AML-193 (cell line): ENCODE measurements around the gene RBM23.
"Not testable (repeated sequence)": the region's sequence is repeated elsewhere in the genome, so short reads cannot be mapped to it uniquely, and the experiment has no call there.

Experiments used
- DNase-seq, 2 experiments: peaks; one replicate each; lab custom pipeline; 2025; lab: John Stamatoyannopoulos, UW

The RBM23 gene

DNA sequence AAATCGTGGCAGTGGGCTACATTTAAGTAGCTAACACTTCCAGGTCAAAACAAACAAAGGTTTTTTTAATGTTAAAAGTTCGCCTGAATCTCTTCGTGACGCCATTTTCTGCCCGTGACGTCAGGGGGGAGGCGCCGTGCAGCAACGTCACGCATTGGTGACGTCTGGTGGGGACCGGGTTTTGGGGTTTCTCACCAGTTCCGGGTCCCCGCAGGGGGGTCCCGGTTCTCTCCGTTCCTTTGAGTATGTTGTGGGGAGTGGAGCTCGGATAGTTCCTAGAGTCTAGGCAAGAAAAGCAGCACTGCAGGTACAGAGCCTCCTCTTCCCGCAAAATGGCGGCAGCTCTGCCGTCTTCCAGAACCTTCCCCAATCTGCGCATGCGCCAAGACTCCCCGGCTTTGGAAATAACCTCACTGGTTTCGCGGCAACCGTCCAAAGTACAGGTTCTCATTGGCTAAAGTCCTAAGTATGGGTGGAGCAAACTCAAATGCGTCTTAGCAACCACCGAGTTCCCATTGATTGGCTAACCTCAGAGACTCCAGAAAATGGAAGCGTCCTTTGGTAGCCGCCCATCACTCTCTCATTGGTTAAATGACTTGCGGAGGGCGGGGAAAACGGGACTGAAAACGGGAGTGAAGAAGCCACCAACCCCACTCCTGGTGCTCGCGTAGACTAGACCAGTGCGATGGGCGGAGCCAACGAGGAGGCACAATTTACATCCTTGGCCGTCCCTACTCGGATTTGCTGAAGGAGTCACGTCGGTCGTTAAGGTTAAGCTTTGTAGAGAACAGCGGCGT, at the start of gene RBM23:
TSS of gene RBM23 (minus strand) at position 346 of the 797 bp plus-strand sequence.
- peak; percentile 100 for DNase-seq

DNA sequence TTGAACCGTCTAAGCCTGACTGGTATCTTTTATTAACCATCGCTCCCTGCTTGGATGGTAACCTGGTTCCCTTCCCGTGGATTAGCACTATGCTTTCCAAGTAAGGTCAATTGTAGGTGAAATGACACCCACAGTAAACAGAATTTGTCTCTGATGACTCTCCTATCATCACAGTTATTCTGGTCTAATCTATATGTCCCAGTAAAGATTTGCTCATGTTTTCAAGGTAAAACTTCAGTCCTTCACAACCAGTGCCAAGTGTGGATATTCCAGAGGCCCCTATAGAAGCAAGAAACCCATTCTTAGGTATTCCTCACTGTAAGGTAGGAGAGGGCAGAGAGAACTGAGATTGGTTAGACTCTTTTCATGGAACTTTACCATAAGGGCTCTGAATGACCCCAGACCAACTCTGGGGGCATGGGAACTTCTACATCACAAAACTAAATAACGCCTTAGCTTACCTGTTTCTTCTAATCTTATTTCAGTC, 47.9 kb upstream of the RBM23 start:
- no peak for DNase-seq

- not testable (repeated sequence) for DNase-seq
Observed at GRCh38 chr14:22965916-22966782, 47.2 kb upstream of the RBM23 start.

- DNase-seq: no peak
Observed at GRCh38 chr14:22962061-22962676, 43.2 kb upstream of the RBM23 start.

DNA sequence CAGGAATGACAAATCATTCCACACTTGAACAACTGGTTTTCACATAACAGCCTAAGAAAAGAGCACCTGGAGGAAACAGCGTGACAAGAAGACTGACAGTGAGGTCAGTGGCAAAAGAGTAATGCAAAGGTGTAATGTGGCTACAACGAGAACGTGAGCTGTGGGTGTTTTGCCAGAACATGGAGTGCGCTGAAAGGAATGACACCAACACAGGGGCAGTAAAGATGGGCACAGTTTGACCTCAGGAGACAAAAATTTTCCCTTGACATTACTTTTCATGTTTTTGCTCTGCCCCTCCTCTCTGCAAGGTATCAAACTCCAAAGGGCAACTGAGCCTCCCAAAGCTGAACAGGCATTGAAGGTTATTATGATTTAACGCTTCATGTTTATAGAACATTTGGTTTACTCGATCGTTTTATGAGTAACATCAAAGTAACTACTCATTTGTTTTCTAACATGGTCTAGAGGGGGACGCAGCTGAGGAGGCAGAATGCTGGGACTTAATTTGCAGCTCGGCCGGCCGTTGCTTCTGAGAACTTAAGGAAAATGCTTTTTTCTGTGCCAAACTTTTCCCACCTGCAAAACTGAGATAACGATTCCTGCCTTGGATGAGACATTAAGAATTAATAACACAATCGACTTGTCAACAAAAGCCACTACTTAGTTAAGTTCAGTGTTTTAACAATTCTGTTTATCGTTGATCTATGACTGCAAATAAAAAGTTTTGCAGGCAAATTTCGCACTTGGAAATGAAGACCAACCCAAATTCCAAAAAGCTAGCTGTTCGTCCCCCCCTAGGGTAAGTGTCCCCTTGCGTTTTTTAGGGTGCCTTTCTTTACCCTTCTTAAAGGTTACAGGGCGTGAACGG, 37.0 kb upstream of the RBM23 start:
- no peak for DNase-seq

GRCh38 chr14:22952418-22952817, 33.5 kb upstream of the RBM23 start:
- DNase-seq: no peak

GRCh38 chr14:22951795-22952194, 32.8 kb upstream of the RBM23 start:
- peak; percentile 71 for DNase-seq

- DNase-seq: no peak
Observed at GRCh38 chr14:22945642-22946041, 26.7 kb upstream of the RBM23 start.

DNA sequence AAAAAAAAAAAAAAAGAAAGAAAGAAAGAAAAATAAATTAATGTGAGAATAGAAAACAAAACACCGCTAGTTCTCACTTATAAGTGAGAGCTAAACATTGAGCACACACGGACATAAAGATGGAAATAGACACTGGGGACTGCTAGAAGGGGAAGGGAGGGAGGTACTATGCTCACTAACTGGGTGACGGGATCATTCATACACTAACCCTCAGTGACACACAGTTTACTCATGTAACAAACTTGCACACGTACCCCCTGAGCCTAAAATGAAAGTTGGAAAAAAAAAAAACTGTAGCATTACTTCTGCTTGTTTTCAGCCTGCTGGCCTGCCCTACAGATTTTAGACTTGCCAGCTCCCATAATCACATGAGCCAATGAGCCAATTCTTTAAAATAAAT, 20.7 kb upstream of the RBM23 start:
- no peak for DNase-seq

- DNase-seq: no peak
Observed at GRCh38 chr14:22935156-22935555, 16.2 kb upstream of the RBM23 start.

GRCh38 chr14:22932146-22932545, 13.2 kb upstream of the RBM23 start:
- no peak for DNase-seq

DNA sequence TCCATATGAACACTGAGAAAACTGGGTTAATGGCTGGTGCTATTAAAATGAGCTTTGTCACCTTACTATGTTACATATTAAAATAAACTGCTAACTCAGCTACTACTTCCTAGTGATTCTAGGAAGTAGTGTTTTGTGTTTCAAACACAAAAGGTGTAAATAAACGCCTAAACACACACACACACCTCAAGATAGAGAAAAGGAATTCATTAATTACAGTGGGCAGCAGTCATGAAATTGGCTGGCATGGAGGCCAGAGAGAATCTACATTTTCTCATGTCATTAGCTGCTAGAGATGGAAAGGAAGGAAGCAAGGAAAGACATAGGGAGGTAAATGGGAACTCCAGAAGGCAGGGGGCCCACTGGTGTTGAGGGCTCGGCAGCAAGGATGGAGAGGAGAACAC, 11.0 kb upstream of the RBM23 start:
- DNase-seq: no peak

- DNase-seq: peak; percentile 99
Observed at GRCh38 chr14:22929104-22929960, 10.4 kb upstream of the RBM23 start, which contains the start of gene PRMT5. Gene PRMT5 (minus strand): TSS chr14:22929376. CDS start chr14:22929361, 15 bp downstream.

DNA sequence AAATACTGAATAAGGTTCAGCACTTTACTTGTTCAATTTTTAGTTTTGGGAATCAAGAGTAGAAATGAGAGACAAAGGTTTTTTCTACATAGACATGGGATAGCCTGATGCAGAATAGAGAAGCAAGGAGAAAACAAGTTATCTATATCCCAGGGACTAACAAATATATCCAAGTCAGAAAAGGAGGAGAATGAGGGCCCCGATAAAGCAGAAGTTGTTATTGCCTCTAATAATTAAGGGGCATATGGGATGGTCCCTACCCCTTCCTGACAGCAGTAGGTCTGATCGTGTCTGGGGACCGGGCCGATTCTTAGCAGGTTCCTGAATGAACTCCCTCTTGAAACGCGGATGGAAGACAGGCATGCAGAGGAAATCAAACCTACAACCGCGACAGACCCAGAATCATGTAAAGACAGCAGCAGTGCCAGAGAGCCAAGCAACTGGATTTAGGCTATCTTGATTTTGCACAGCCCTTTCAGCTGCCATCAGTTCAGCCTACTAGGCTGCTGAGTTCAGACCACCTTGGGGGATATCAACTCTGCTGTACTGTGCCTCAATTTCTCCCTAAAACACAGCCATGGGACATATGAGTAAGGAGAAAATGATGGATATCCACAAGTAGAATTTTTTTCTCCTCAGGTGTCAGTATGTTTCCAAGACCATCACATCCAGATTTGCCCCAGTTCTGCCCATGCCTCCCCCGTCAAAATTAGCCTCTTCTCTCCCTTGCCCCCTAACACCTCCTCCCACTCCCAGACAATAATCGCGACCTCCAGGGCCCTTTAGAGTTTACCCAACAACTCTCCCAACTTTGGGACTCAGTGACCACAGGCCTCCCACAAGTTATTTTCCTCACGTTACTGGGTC, 9.5 kb upstream of the RBM23 start:
- no peak for DNase-seq

DNA sequence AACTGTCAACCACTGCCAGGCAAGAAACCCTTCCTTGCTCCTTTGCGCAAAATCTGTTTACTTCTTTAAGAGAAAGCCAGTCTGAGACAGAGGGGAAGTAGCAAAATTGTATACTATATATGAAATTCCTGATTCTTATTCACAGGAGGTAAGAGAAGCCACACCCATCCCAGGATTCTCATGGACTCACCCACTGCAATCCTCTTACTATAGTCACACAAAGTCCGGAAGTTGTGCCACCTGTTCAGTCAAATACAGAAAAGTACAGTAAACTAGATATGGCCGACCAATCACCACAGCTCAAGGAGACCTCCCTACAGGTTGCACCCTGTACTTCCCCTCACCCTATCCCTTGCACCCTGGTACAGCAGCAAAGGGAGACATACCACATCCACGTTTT, 7.4 kb upstream of the RBM23 start:
- DNase-seq: no peak

GRCh38 chr14:22925513-22925912, 6.6 kb upstream of the RBM23 start:
- no peak for DNase-seq

GRCh38 chr14:22923746-22924145, 4.8 kb upstream of the RBM23 start:
- no peak for DNase-seq

- no peak for DNase-seq
Observed at GRCh38 chr14:22922294-22922693, 3.3 kb upstream of the RBM23 start.

GRCh38 chr14:22920697-22921096, 1.7 kb upstream of the RBM23 start:
- no peak for DNase-seq

DNA sequence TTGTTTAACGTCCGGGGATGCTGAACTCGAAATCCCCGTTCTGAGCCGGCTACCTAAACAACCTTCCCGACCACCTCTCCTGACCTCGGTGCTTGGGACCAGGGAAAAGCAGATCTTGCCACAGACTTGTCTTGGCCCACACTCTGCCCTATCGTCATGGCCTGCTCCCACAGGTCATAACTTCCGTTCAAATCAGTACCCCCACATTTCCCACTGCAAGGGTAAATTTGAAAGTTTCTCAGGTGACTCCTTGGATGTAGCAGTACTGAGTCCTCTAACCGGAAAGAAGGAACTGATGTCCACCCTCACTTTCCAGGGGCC, 612 bp upstream of the RBM23 start:
- no peak for DNase-seq
